Neural cell (in vitro differentiated cells): ENCODE data around the gene SLC18A2.

Source experiments
- EP300 ChIP-seq: fragments of 450-650 bp; conservative IDR thresholded peaks from 2 replicates; pipeline ENCODE4 v1.6.1; 2014; ENCODE audit warnings: antibody characterized with exemption, mild to moderate bottlenecking, moderate library complexity; ENCODE audit not compliant: poor library complexity, severe bottlenecking
- EZH2 ChIP-seq: fragments of 200-600, 300-800 bp; shearing (Covaris generic), sonication (generic); IDR thresholded peaks from 2 replicates; pipeline ENCODE4 v1.6.1; 2014; ENCODE audit warnings: antibody characterized with exemption, low read length, borderline replicate concordance, mild to moderate bottlenecking; ENCODE audit not compliant: insufficient read depth, poor library complexity, severe bottlenecking
- TF ChIP-seq, protein P1 (sequence below): fragments of 450-650 bp; IDR thresholded peaks from 2 replicates; pipeline ENCODE4 v1.5.1; 2014; ENCODE audit warnings: antibody characterized with exemption, mild to moderate bottlenecking, moderate library complexity; ENCODE audit not compliant: poor library complexity, severe bottlenecking
- TF ChIP-seq, protein P2 (sequence below): IDR thresholded peaks from 2 replicates; pipeline ENCODE4 v1.6.1; 2012; ENCODE audit warnings: borderline replicate concordance

DNA sequence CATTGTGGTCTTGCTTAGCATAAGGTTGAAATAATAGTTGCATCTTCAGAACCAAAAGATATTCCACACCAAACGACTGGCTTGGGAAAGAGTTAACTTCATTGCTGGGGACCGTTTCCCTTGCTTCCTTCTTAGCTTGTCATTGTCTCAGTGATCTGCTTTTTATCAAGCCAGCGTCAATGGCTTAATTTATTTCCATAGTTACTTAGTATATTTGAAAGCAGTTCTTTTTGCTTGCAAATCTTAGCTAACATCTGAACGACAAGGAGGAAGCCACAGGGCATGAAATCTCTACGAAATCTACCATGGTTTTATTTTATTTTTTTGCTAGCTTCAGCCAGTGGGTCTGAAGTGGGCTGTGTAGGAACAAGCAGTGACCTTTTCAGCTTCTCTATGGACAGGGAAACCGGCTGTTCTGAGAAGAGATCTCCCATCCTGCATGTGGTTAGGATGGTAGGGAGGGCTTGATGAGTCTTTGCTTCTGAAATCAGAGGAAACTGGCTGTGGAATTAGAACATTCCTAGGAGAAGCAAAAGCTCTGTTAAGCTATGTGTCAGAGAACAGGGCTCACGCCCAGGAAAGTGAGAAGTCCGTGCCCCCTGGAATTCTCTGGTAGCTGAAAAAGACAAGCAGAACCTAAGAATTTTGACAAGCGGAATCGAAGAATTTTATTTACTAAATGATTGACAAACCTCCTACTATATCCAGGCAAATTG is 8.0 kb downstream of the SLC18A2 start:
- no peak for TF ChIP-seq EZH2
- TF ChIP-seq EP300, result no peak
- TF ChIP-seq, protein P1, sequence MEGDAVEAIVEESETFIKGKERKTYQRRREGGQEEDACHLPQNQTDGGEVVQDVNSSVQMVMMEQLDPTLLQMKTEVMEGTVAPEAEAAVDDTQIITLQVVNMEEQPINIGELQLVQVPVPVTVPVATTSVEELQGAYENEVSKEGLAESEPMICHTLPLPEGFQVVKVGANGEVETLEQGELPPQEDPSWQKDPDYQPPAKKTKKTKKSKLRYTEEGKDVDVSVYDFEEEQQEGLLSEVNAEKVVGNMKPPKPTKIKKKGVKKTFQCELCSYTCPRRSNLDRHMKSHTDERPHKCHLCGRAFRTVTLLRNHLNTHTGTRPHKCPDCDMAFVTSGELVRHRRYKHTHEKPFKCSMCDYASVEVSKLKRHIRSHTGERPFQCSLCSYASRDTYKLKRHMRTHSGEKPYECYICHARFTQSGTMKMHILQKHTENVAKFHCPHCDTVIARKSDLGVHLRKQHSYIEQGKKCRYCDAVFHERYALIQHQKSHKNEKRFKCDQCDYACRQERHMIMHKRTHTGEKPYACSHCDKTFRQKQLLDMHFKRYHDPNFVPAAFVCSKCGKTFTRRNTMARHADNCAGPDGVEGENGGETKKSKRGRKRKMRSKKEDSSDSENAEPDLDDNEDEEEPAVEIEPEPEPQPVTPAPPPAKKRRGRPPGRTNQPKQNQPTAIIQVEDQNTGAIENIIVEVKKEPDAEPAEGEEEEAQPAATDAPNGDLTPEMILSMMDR, result no peak
- TF ChIP-seq, protein P2, sequence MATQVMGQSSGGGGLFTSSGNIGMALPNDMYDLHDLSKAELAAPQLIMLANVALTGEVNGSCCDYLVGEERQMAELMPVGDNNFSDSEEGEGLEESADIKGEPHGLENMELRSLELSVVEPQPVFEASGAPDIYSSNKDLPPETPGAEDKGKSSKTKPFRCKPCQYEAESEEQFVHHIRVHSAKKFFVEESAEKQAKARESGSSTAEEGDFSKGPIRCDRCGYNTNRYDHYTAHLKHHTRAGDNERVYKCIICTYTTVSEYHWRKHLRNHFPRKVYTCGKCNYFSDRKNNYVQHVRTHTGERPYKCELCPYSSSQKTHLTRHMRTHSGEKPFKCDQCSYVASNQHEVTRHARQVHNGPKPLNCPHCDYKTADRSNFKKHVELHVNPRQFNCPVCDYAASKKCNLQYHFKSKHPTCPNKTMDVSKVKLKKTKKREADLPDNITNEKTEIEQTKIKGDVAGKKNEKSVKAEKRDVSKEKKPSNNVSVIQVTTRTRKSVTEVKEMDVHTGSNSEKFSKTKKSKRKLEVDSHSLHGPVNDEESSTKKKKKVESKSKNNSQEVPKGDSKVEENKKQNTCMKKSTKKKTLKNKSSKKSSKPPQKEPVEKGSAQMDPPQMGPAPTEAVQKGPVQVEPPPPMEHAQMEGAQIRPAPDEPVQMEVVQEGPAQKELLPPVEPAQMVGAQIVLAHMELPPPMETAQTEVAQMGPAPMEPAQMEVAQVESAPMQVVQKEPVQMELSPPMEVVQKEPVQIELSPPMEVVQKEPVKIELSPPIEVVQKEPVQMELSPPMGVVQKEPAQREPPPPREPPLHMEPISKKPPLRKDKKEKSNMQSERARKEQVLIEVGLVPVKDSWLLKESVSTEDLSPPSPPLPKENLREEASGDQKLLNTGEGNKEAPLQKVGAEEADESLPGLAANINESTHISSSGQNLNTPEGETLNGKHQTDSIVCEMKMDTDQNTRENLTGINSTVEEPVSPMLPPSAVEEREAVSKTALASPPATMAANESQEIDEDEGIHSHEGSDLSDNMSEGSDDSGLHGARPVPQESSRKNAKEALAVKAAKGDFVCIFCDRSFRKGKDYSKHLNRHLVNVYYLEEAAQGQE, result no peak
